OCI-LY1 (cell line): Measurements from ENCODE around the gene MYO3B.

Source experiments
- H2AFZ ChIP-seq: fragments of 200-600 bp; sonication (generic), shearing (Covaris generic); 2 replicates; pipeline ENCODE4 v1.6.0; 2014; ENCODE audit warnings: antibody characterized with exemption, mild to moderate bottlenecking, low read length
- H3F3A ChIP-seq: fragments of 200-600 bp; sonication (generic), shearing (Covaris generic); 2 replicates; pipeline ENCODE4 v1.6.0; 2014; ENCODE audit warnings: mild to moderate bottlenecking, antibody characterized with exemption, low read length, moderate library complexity; ENCODE audit not compliant: insufficient read depth
- H3K27ac ChIP-seq: fragments of 200-600 bp; sonication (generic); 2 replicates; pipeline ENCODE4 v1.5.1; 2014; ENCODE audit warnings: low read length, mixed run types, mild to moderate bottlenecking, low read depth; ENCODE audit not compliant: poor library complexity, severe bottlenecking
- H3K27me3 ChIP-seq: fragments of 200-600 bp; sonication (generic); 2 replicates; pipeline ENCODE4 v1.6.0; 2014; ENCODE audit warnings: antibody characterized with exemption, mild to moderate bottlenecking, low read length, moderate library complexity; ENCODE audit not compliant: insufficient read depth
- H3K36me3 ChIP-seq: fragments of 200-600 bp; sonication (generic); 2 replicates; pipeline ENCODE4 v1.6.1; 2014; ENCODE audit warnings: mild to moderate bottlenecking, antibody characterized with exemption, low read length, moderate library complexity, mixed read lengths; ENCODE audit not compliant: insufficient read depth
- H3K4me1 ChIP-seq: fragments of 200-600 bp; sonication (generic); 2 replicates; pipeline ENCODE4 v1.5.1; 2014; ENCODE audit warnings: mild to moderate bottlenecking, low read length, moderate library complexity; ENCODE audit not compliant: insufficient read depth, severe bottlenecking
- H3K4me2 ChIP-seq: fragments of 200-600 bp; sonication (generic), shearing (Covaris generic); 2 replicates; pipeline ENCODE4 v1.6.1; 2014; ENCODE audit warnings: low read length
- H3K4me3 ChIP-seq: fragments of 200-600 bp; sonication (generic); 2 replicates; pipeline ENCODE4 v1.5.1; 2014; ENCODE audit warnings: low read length, low read depth, mild to moderate bottlenecking, mixed read lengths; ENCODE audit not compliant: poor library complexity, severe bottlenecking
- H3K79me2 ChIP-seq: fragments of 200-600 bp; shearing (Covaris generic); 2 replicates; pipeline ENCODE4 v1.6.1; 2016; ENCODE audit warnings: mixed run types, low read length, mixed read lengths; ENCODE audit not compliant: insufficient read depth
- H3K9ac ChIP-seq: fragments of 200-600 bp; sonication (generic), shearing (Covaris generic); 2 replicates; pipeline ENCODE4 v1.6.1; 2014; ENCODE audit warnings: mild to moderate bottlenecking, low read length, mixed read lengths
- H3K9me2 ChIP-seq: fragments of 200-600 bp; sonication (generic), shearing (Covaris generic); 2 replicates; pipeline ENCODE4 v1.6.1; 2014; ENCODE audit warnings: low read depth, mild to moderate bottlenecking, low read length, mixed read lengths
- H3K9me3 ChIP-seq: fragments of 200-600 bp; shearing (Covaris generic); 2 replicates; pipeline ENCODE4 v1.6.1; 2014; ENCODE audit warnings: low read length, mixed read lengths
- H4K20me1 ChIP-seq: fragments of 200-600 bp; sonication (generic), shearing (Covaris generic); 2 replicates; pipeline ENCODE4 v1.6.0; 2016; ENCODE audit warnings: mild to moderate bottlenecking, low read length; ENCODE audit not compliant: insufficient read depth
- EZH2 ChIP-seq: fragments of 200-600 bp; sonication (generic), shearing (Covaris generic); IDR thresholded peaks from 2 replicates; pipeline ENCODE4 v1.8.0; 2017; ENCODE audit warnings: borderline replicate concordance, mixed run types, mild to moderate bottlenecking, antibody characterized with exemption, low read length, moderate library complexity, mixed read lengths
- TF ChIP-seq, protein P1 (sequence below): fragments of 200-600 bp; sonication (generic), shearing (Covaris generic); IDR thresholded peaks from 2 replicates; pipeline ENCODE4 v1.5.1; 2017; ENCODE audit warnings: mild to moderate bottlenecking, antibody characterized with exemption, low read length, moderate library complexity, mixed read lengths

MYO3B gene

GRCh38 chr2:170695521-170696410 is 517.8 kb downstream of the MYO3B start:
- H4K20me1 ChIP-seq: no peaks in the 10 kb centered on the region
- H3K9ac ChIP-seq: no peak overlapping the region
- H2AFZ ChIP-seq: no peak overlapping the region
- H3K36me3 ChIP-seq: no peaks in the 10 kb centered on the region
- no peak for TF ChIP-seq EZH2
- TF ChIP-seq, protein P1, sequence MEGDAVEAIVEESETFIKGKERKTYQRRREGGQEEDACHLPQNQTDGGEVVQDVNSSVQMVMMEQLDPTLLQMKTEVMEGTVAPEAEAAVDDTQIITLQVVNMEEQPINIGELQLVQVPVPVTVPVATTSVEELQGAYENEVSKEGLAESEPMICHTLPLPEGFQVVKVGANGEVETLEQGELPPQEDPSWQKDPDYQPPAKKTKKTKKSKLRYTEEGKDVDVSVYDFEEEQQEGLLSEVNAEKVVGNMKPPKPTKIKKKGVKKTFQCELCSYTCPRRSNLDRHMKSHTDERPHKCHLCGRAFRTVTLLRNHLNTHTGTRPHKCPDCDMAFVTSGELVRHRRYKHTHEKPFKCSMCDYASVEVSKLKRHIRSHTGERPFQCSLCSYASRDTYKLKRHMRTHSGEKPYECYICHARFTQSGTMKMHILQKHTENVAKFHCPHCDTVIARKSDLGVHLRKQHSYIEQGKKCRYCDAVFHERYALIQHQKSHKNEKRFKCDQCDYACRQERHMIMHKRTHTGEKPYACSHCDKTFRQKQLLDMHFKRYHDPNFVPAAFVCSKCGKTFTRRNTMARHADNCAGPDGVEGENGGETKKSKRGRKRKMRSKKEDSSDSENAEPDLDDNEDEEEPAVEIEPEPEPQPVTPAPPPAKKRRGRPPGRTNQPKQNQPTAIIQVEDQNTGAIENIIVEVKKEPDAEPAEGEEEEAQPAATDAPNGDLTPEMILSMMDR: no peak
- H3K79me2 ChIP-seq: no peaks in the 10 kb centered on the region
- no peaks in the 10 kb centered on the region for H3F3A ChIP-seq
- H3K9me2 ChIP-seq: no peaks in the 10 kb centered on the region
- H3K27ac ChIP-seq: no peak overlapping the region
- H3K4me1 ChIP-seq: peaks cover 25% of the 10 kb centered on the region
- H3K9me3 ChIP-seq: no peaks in the 10 kb centered on the region
- H3K27me3 ChIP-seq: no peaks in the 10 kb centered on the region
- H3K4me2 ChIP-seq: no peak overlapping the region
- no peak overlapping the region for H3K4me3 ChIP-seq

- Histone ChIP-seq H4K20me1 (no peaks in the 10 kb centered on the region), H3K79me2 (no peaks in the 10 kb centered on the region), H3K9me3 (no peaks in the 10 kb centered on the region), H3K4me1 (peaks cover 13% of the 10 kb centered on the region), H2AFZ (no peak overlapping the region), H3K36me3 (no peaks in the 10 kb centered on the region), H3K4me2 (no peak overlapping the region), H3K9ac (no peak overlapping the region), H3K9me2 (no peaks in the 10 kb centered on the region), H3F3A (no peaks in the 10 kb centered on the region), H3K27ac (no peak overlapping the region), H3K4me3 (no peak overlapping the region), H3K27me3 (no peaks in the 10 kb centered on the region)
- TF ChIP-seq, protein P1: no peak
- no peak for TF ChIP-seq EZH2
Measured at GRCh38 chr2:170696948-170697347, 519.0 kb downstream of the MYO3B start.

- no peaks in the 10 kb centered on the region for H3K9me2 ChIP-seq
- 0 out of 2 replicates have a peak, but pooled peaks cover 2% of the 10 kb centered on the region for H3K9me3 ChIP-seq
- H3K79me2 ChIP-seq: no peaks in the 10 kb centered on the region
- H3K27ac ChIP-seq: no peak overlapping the region
- H4K20me1 ChIP-seq: no peaks in the 10 kb centered on the region
- H3K4me3 ChIP-seq: no peak overlapping the region
- H3F3A ChIP-seq: no peaks in the 10 kb centered on the region
- H3K27me3 ChIP-seq: no peaks in the 10 kb centered on the region
- H2AFZ ChIP-seq: no peak overlapping the region
- H3K9ac ChIP-seq: no peak overlapping the region
- peaks cover under 1% of the 10 kb centered on the region for H3K4me1 ChIP-seq
- H3K4me2 ChIP-seq: no peak overlapping the region
- H3K36me3 ChIP-seq: no peaks in the 10 kb centered on the region
- no peak for TF ChIP-seq EZH2
- TF ChIP-seq, protein P1: no peak
Measured at GRCh38 chr2:170701011-170701410, 523.1 kb downstream of the MYO3B start.
